Heart right ventricle (tissue), 16 donors: ENCODE results near the gene HSPA12A. TPM values are rescaled to one million over a fixed set of nuclear protein-coding genes. Genes with fewer than 3 reads are reported as not detected.

ENCODE experiments used
- ATAC-seq, 8 donors: fragments of 200-7000 bp; cut with Tn5 transposase; one replicate each; pipeline ENCODE4 v1.9.1; 2020; ENCODE audit warnings: mild to moderate bottlenecking in 8 of 8, moderate library complexity in 8 of 8, moderate number of reproducible peaks in 1 of 8
- DNase-seq, 2 donors: peaks; one replicate each; pipeline ENCODE4 v3.0.0-alpha.2; 2020
- H3K27ac ChIP-seq, 10 donors: fragments of 200-600 bp; sonication (generic) in 2 of 10; one replicate each; pipeline versions ENCODE4 v1.5.0 to v1.8.0; 2020 to 2022; ENCODE audit warnings: mild to moderate bottlenecking in 3 of 10
- H3K27me3 ChIP-seq, 7 donors: fragments of 200-600 bp; one replicate each; pipeline ENCODE4 v1.8.0; 2021 to 2022; ENCODE audit warnings: mild to moderate bottlenecking in 2 of 7
- H3K36me3 ChIP-seq, 9 donors: fragments of 200-600 bp; sonication (generic) in 1 of 9; one replicate each; pipeline versions ENCODE4 v1.5.0 to v1.8.0; 2020 to 2022; ENCODE audit warnings: mild to moderate bottlenecking in 2 of 9
- H3K4me1 ChIP-seq, 9 donors: fragments of 200-600 bp; sonication (generic) in 1 of 9; one replicate each; pipeline versions ENCODE4 v1.5.0 to v1.8.0; 2020 to 2022; ENCODE audit warnings: mild to moderate bottlenecking in 4 of 9
- H3K4me3 ChIP-seq, 10 donors: fragments of 200-600 bp; sonication (generic) in 2 of 10; one replicate each; pipeline versions ENCODE4 v1.5.0 to v1.8.0; 2020 to 2022; ENCODE audit warnings: mild to moderate bottlenecking in 7 of 10, moderate library complexity in 2 of 10
- H3K9me3 ChIP-seq, 11 donors: fragments of 200-600 bp in 10 of 11; sonication (generic) in 2 of 11; one replicate each; pipeline versions ENCODE4 v1.5.0 to v1.8.0; 2013 to 2022; ENCODE audit warnings: mild to moderate bottlenecking in 2 of 11, control low read depth in 1 of 11, moderate library complexity in 1 of 11
- CTCF ChIP-seq, 9 donors: fragments of 200-600 bp; sonication (generic) in 2 of 9; IDR thresholded peaks; one replicate each; pipeline versions ENCODE4 v1.5.0 to v1.8.0; 2021 to 2022; ENCODE audit warnings: antibody characterized with exemption in 9 of 9, mild to moderate bottlenecking in 5 of 9, moderate library complexity in 1 of 9
- WGBS, 2 donors: extraction: QIAGEN DNeasy Blood & Tissue Kit; methylation state at CpG; one replicate each; pipeline ENCODE4 v1.1.7; 2013; ENCODE audit warnings: inconsistent platforms in 1 of 2; 5-methylcytosine and 5-hydroxymethylcytosine counted together
- intact Hi-C, 10 donors: fragments of 100-400 bp; cut with DNase I; formaldehyde crosslinking; loops; one replicate each; pipeline versions ENCODE4 v1.11.1 to v1.14.2; 2022
- polyA plus RNA-seq, 2 donors: library from polyadenylated mRNA; stranded (reverse); fragments of 200-250 nt; gene quantifications; one replicate each; pipeline ENCODE4 v1.2.3, GENCODE V29; 2013
- total RNA-seq, 10 donors: library from RNA; stranded (reverse); fragmentation: NEBNext Ultra II Directional in 3 of 10; extraction: Animal tissue kit (Norgen Biotek cat#: 25700) in 3 of 10; gene quantifications; one replicate each; pipeline versions ENCODE4 v1.2.1 to v1.2.4, GENCODE V29; 2021 to 2023
- donor health status: Arrhythmogenic right ventricular cardiomyopathy.
- donor health status: ischemic (EF 13 %, LVEDD 7.1; RV severe dilation, severe dysfunction).
- donor health status: healthy with polysubstance abuse.
- donor health status: DM: no; HTN: yes; CAD: no.
- donor health status: DM: no; HTN: no; CAD: no.
- donor health status: ischemic (EF 25% LVEDD 6.9; RV normal size, moderate dysfunction).
- donor health status: ischemic (EF 25% LVEDD 5.7; RV mildly dilated, moderate dysfunction).
- donor health status: healthy.
- donor health status: DM: yes; HTN: yes; CAD: no.
- donor health status: Ischemic cardiomyopathy.
- donor health status: ischemic (EF 35%, LVEDD 5.7; RV mildly dilated, moderate dysfunction).
- donor health status: nonischemic (EF 11% LVEDD 7.7; RV severe dilation, severe dysfunction).
- donor health status: DM: yes; HTN: yes; CAD: no.
- donor health status: PGD.
- donor health status: ischemic (EF 29% LVEDD 5.4; RV normal size, mild dysfunction).
- donor health status: nonischemic (EF 23%, LVEDD 6.1; RV moderate dilation, normal function).

Gene HSPA12A
- total and polyA plus RNA-seq, 12 donors: 5.1 to 18.1 (median 10.2) TPM

- intact Hi-C loops: loop anchor here in 2 of 10 donors (1.0 to 5.0 kb wide), 2 partner anchors 105 kb away; no protein-coding TSS in a partner anchor
- DNase-seq (no peak), ATAC-seq (no peak)
- TF ChIP-seq CTCF (IDR thresholded peaks at IDR 0.05): no peak
- 87 to 90% methylated on average over 8 of the region's 8 CpGs for WGBS, 2 donors
- Histone ChIP-seq H3K36me3 (no peaks in the 10 kb centered on the region), H3K27me3 (peaks cover 0 to 14% (median 5%) of the 10 kb centered on the region in 7 donors), H3K27ac (no peak overlapping the region), H3K9me3 (no peaks in the 10 kb centered on the region), H3K4me1 (peaks cover 0 to 12% (median 4%) of the 10 kb centered on the region in 9 donors), H3K4me3 (no peak overlapping the region)
Observed at GRCh38 chr10:116787053-116787659, 44.8 kb upstream of the HSPA12A start.

GRCh38 chr10:116785867-116786266 is 43.5 kb upstream of the HSPA12A start:
- Histone ChIP-seq H3K4me1 (peaks cover 0 to 12% (median 4%) of the 10 kb centered on the region in 9 donors), H3K4me3 (no peak overlapping the region), H3K27ac (no peak overlapping the region), H3K36me3 (no peaks in the 10 kb centered on the region), H3K27me3 (peaks cover 0 to 8% (median 3%) of the 10 kb centered on the region in 7 donors), H3K9me3 (no peaks in the 10 kb centered on the region)
- TF ChIP-seq CTCF (IDR thresholded peaks at IDR 0.05): no peak
- DNase-seq (no peak), ATAC-seq (no peak)
- whole genome bisulfite sequencing, 2 donors: 95 to 96% methylated on average over 8 of the region's 8 CpGs
- intact Hi-C loops: loop anchor here in 1 of 10 donors (5.0 kb wide), 1 partner anchor 104 kb away; no protein-coding TSS in a partner anchor

GRCh38 chr10:116785282-116785681 is 42.9 kb upstream of the HSPA12A start:
- intact Hi-C loops: loop anchor here in 1 of 10 donors (5.0 kb wide), 1 partner anchor 103 kb away; no protein-coding TSS in a partner anchor
- H3K4me1 ChIP-seq: peaks cover 0 to 12% (median 4%) of the 10 kb centered on the region in 9 donors
- DNase-seq (no peak), ATAC-seq (no peak)
- no peak overlapping the region for H3K27ac ChIP-seq
- no peaks in the 10 kb centered on the region for H3K36me3 ChIP-seq
- peaks cover 0 to 8% (median 0%) of the 10 kb centered on the region in 7 donors for H3K27me3 ChIP-seq
- WGBS, 2 donors: 91 to 93% methylated on average over 11 of the region's 11 CpGs
- no peak overlapping the region for H3K4me3 ChIP-seq
- no peaks in the 10 kb centered on the region for H3K9me3 ChIP-seq
- no peak for TF ChIP-seq CTCF (IDR thresholded peaks at IDR 0.05)

- DNase-seq: no peak
- Histone ChIP-seq H3K4me3 (no peak overlapping the region), H3K9me3 (no peaks in the 10 kb centered on the region), H3K4me1 (peaks cover 0 to 12% (median 4%) of the 10 kb centered on the region in 9 donors), H3K27me3 (peaks cover 0 to 8% (median 0%) of the 10 kb centered on the region in 7 donors), H3K36me3 (no peaks in the 10 kb centered on the region), H3K27ac (no peak overlapping the region)
- 96% methylated on average over 7 of the region's 7 CpGs for WGBS, 2 donors
- ATAC-seq: no peak
- TF ChIP-seq CTCF (IDR thresholded peaks at IDR 0.05): no peak
- intact Hi-C loops: loop anchor here in 1 of 10 donors (5.0 kb wide), 1 partner anchor 102 kb away; no protein-coding TSS in a partner anchor
Observed at GRCh38 chr10:116784651-116785050, 42.3 kb upstream of the HSPA12A start.
